A549 (cell line): ENCODE results near the gene FARSB. TPM values are rescaled to one million over a fixed set of nuclear protein-coding genes. Genes with fewer than 3 reads are reported as not detected.

Experiments
- ATAC-seq, 2 experiments: fragments of 200-7000 bp in 1 of 2; fragments of >200 bp in 1 of 2; cut with Nextera tagmentation in 1 of 2; cut with Tn5 transposase in 1 of 2; 3 replicates each; pipeline versions ENCODE4 v1.8.0 to v1.9.1; 2018 to 2020; ENCODE audit warnings: mild to moderate bottlenecking in 1 of 2, moderate library complexity in 1 of 2
- CTCF ChIA-PET: fragments of 300-600 bp; sonication (Branson Sonifier 250); formaldehyde crosslinking; extraction: SDS; loops from one replicate; lab custom pipeline; 2021; ENCODE audit warnings: antibody characterized with exemption, inconsistent platforms; lab: Yijun Ruan, JAX
- POLR2A ChIA-PET: fragments of 350-600 bp; formaldehyde crosslinking; extraction: SDS; loops from one replicate; lab custom pipeline; 2021; ENCODE audit warnings: antibody characterized with exemption, inconsistent platforms; lab: Yijun Ruan, JAX
- DNase-seq, 2 experiments: peaks; one replicate each; pipeline versions ENCODE4 v3.0.0 to v3.0.0-alpha.2; 2011 to 2016; ENCODE audit warnings: low read depth in 1 of 2, low spot score in 1 of 2
- FAIRE-seq: peaks from 2 replicates; lab custom pipeline; 2011; peaks lifted over from hg19 to GRCh38; lab: Jason Lieb, UNC
- H3K27ac ChIP-seq, 2 experiments: fragments of >200 bp; sonication (Bioruptor Twin); formaldehyde crosslinking; 3 replicates each; pipeline ENCODE4 v1.5.1; 2016 to 2017
- H3K4me1 ChIP-seq: fragments of >200 bp; sonication (Bioruptor Twin); formaldehyde crosslinking; 3 replicates; pipeline ENCODE4 v1.6.1; 2016
- H3K4me2 ChIP-seq: fragments of >200 bp; sonication (Bioruptor Twin); formaldehyde crosslinking; 3 replicates; pipeline ENCODE4 v1.6.1; 2016
- H3K4me3 ChIP-seq: fragments of >200 bp; sonication (Bioruptor Twin); formaldehyde crosslinking; 3 replicates; pipeline ENCODE4 v1.5.1; 2016
- H3K9me3 ChIP-seq: fragments of >200 bp; sonication (Bioruptor Twin); formaldehyde crosslinking; 3 replicates; pipeline ENCODE4 v1.6.1; 2016
- CBX2 ChIP-seq: fragments of 200-600 bp; sonication (generic); IDR thresholded peaks from 2 replicates; pipeline ENCODE4 v1.6.1; 2016; ENCODE audit warnings: low read depth, mild to moderate bottlenecking, borderline replicate concordance
- CBX8 ChIP-seq: fragments of 200-600 bp; sonication (generic); IDR thresholded peaks from 2 replicates; pipeline ENCODE4 v1.6.1; 2016
- CEBPB ChIP-seq, 2 experiments: fragments of >200 bp in 1 of 2; sonication (Bioruptor Twin) in 1 of 2; formaldehyde crosslinking in 1 of 2; IDR thresholded peaks; 2 replicates each; pipeline ENCODE4 v1.6.1; 2012 to 2016
- CHD2 ChIP-seq: fragments of 150-350 bp; IDR thresholded peaks from 2 replicates; pipeline ENCODE4 v1.6.1; 2014; ENCODE audit warnings: low read length; ENCODE audit not compliant: partially characterized antibody
- CHD4 ChIP-seq: fragments of 200-600 bp; sonication (generic); IDR thresholded peaks from 2 replicates; pipeline ENCODE4 v1.6.1; 2016; ENCODE audit warnings: antibody characterized with exemption, mild to moderate bottlenecking, borderline replicate concordance
- CTCF ChIP-seq: fragments of >200 bp; sonication (Bioruptor Twin); formaldehyde crosslinking; IDR thresholded peaks from 3 replicates; pipeline ENCODE4 v1.5.1; 2016
- EHMT2 ChIP-seq: fragments of 200-600 bp; sonication (generic); IDR thresholded peaks from 2 replicates; pipeline ENCODE4 v1.6.1; 2016; ENCODE audit warnings: antibody characterized with exemption, low read depth, mild to moderate bottlenecking, moderate library complexity
- FOXS1 ChIP-seq: fragments of 250-450 bp; sonication (Bioruptor Pico); IDR thresholded peaks from 2 replicates; pipeline ENCODE4 v1.5.0; 2020; ENCODE audit warnings: mild to moderate bottlenecking, moderate library complexity
- HES2 ChIP-seq: fragments of >200 bp; sonication (Bioruptor Twin); formaldehyde crosslinking; IDR thresholded peaks from 2 replicates; pipeline ENCODE4 v1.6.1; 2016
- HOXB13 ChIP-seq: fragments of 250-450 bp; sonication (Bioruptor Pico); IDR thresholded peaks from 2 replicates; pipeline ENCODE4 v1.5.0; 2020; ENCODE audit warnings: low read depth, mild to moderate bottlenecking, moderate library complexity
- JUN ChIP-seq, 2 experiments: fragments of >200 bp; sonication (Bioruptor Twin); formaldehyde crosslinking; IDR thresholded peaks; 2 replicates in 1 of 2; 3 replicates in 1 of 2; pipeline ENCODE4 v1.6.1; 2016 to 2017
- KDM1A ChIP-seq: fragments of 200-600 bp; sonication (generic); IDR thresholded peaks from 2 replicates; pipeline ENCODE4 v1.6.1; 2016; ENCODE audit warnings: low read depth, mild to moderate bottlenecking
- MAX ChIP-seq: IDR thresholded peaks from 2 replicates; pipeline ENCODE4 v1.6.1; 2012
- MAZ ChIP-seq: fragments of 150-350 bp; IDR thresholded peaks from 2 replicates; pipeline ENCODE4 v1.6.1; 2014; ENCODE audit warnings: antibody characterized with exemption, low read depth, low read length, borderline replicate concordance
- MYC ChIP-seq: IDR thresholded peaks from 2 replicates; pipeline ENCODE4 v1.6.1; 2012; ENCODE audit warnings: mild to moderate bottlenecking, inconsistent platforms, low read length, improper control_type of control experiment, borderline replicate concordance
- NFE2L2 ChIP-seq: fragments of 150-350 bp; conservative IDR thresholded peaks from 2 replicates; pipeline ENCODE4 v1.6.1; 2014; ENCODE audit warnings: low read length
- NPAS2 ChIP-seq: fragments of 250-450 bp; sonication (Bioruptor Pico); IDR thresholded peaks from 2 replicates; pipeline ENCODE4 v1.8.0; 2022; ENCODE audit warnings: mild to moderate bottlenecking, moderate library complexity, borderline replicate concordance
- NR3C1 ChIP-seq: fragments of >200 bp; sonication (Bioruptor Twin); formaldehyde crosslinking; IDR thresholded peaks from 3 replicates; pipeline ENCODE4 v1.6.1; 2017
- PBX3 ChIP-seq: IDR thresholded peaks from 2 replicates; pipeline ENCODE4 v1.6.1; 2012
- POLR2A ChIP-seq: IDR thresholded peaks from 2 replicates; pipeline ENCODE4 v1.6.1; 2012; ENCODE audit warnings: mild to moderate bottlenecking, low read length
- RAD21 ChIP-seq, 2 experiments: fragments of >200 bp in 1 of 2; sonication (Bioruptor Twin) in 1 of 2; formaldehyde crosslinking in 1 of 2; IDR thresholded peaks in 1 of 2; conservative IDR thresholded peaks in 1 of 2; 2 replicates in 1 of 2; 3 replicates in 1 of 2; pipeline ENCODE4 v1.6.1; 2012 to 2018; ENCODE audit warnings: inconsistent platforms in 1 of 2
- RCOR1 ChIP-seq: fragments of 150-350 bp; IDR thresholded peaks from 2 replicates; pipeline ENCODE4 v1.6.1; 2014; ENCODE audit warnings: antibody characterized with exemption, low read length, low read depth
- RFX5 ChIP-seq: fragments of 450-650 bp; IDR thresholded peaks from 2 replicates; pipeline ENCODE4 v1.7.1; 2014; ENCODE audit warnings: antibody characterized with exemption, mild to moderate bottlenecking, moderate library complexity
- RNF2 ChIP-seq: fragments of 200-600 bp; sonication (generic); IDR thresholded peaks from 2 replicates; pipeline ENCODE4 v1.6.1; 2016; ENCODE audit warnings: low read depth, mild to moderate bottlenecking, antibody characterized with exemption, moderate library complexity, borderline replicate concordance
- SMC3 ChIP-seq: fragments of >200 bp; sonication (Bioruptor Twin); formaldehyde crosslinking; IDR thresholded peaks from 3 replicates; pipeline ENCODE4 v1.6.1; 2018; ENCODE audit warnings: inconsistent platforms
- TP53 ChIP-seq: fragments of 250-450 bp; sonication (Bioruptor Pico); IDR thresholded peaks from 2 replicates; pipeline ENCODE4 v1.5.0; 2021; ENCODE audit warnings: mild to moderate bottlenecking, moderate library complexity
- ZC3H11A ChIP-seq: fragments of 450-650 bp; IDR thresholded peaks from 2 replicates; pipeline ENCODE4 v1.6.1; 2014; ENCODE audit warnings: antibody characterized with exemption, mild to moderate bottlenecking
- ZFP36 ChIP-seq: fragments of 450-650 bp; IDR thresholded peaks from 2 replicates; pipeline ENCODE4 v1.6.1; 2014; ENCODE audit warnings: borderline replicate concordance; ENCODE audit not compliant: partially characterized antibody
- ZNF302 ChIP-seq: fragments of 250-450 bp; sonication (Bioruptor Pico); IDR thresholded peaks from 2 replicates; pipeline ENCODE4 v1.9.0; 2021; ENCODE audit warnings: inconsistent platforms, mild to moderate bottlenecking, moderate library complexity
- ZSCAN20 ChIP-seq: fragments of 250-450 bp; sonication (Bioruptor Pico); IDR thresholded peaks from 2 replicates; pipeline ENCODE4 v1.8.0; 2022; ENCODE audit warnings: mild to moderate bottlenecking, moderate library complexity
- WGBS: methylation state at CpG from one replicate; pipeline ENCODE4 v1.1.6; 2017; ENCODE audit errors: missing lambda C conversion rate; 5-methylcytosine and 5-hydroxymethylcytosine counted together
- polyA plus RNA-seq, 4 experiments: library from polyadenylated mRNA; depleted of rRNA in 3 of 4; stranded (reverse); fragments of >200 nt; fragmentation: RNase III in 1 of 4; extraction: RNeasy Plus Mini Kit Qiagen cat#74134 plus additional on column Dnase treatment in 1 of 4; gene quantifications; 2 replicates in 3 of 4; 3 replicates in 1 of 4; pipeline ENCODE4 v1.2.3, GENCODE V29; 2011 to 2017

The FARSB gene
- polyA plus RNA-seq, 2 of the 4 experiments (the other 2 are of a cell fraction): 41.0 to 77.4 TPM

- 9% methylated on average over 10 of the region's 10 CpGs for WGBS
- peak overlapping the region; percentile 66 for H3K4me2 ChIP-seq
Measured at GRCh38 chr2:222690564-222691200, 34.8 kb upstream of the FARSB start.

GRCh38 chr2:222689322-222689721 lies 33.4 kb upstream of the FARSB start:
- WGBS: 53% methylated on average over 2 of the region's 2 CpGs
- H3K9me3 ChIP-seq: 0 out of 3 replicates have a peak, but pooled peaks cover 2% of the 10 kb centered on the region
- POLR2A ChIA-PET: no interaction called here
- DNase-seq (no peak), ATAC-seq (no peak), FAIRE-seq (no peak)
- H3K4me3 ChIP-seq: no peak overlapping the region
- H3K4me2 ChIP-seq: no peak overlapping the region
- no peak overlapping the region for H3K27ac ChIP-seq
- no peak for TF ChIP-seq ZFP36
- no peak for TF ChIP-seq JUN (IDR thresholded peaks at IDR 0.05)
- TF ChIP-seq CBX2: no peak
- no peak for TF ChIP-seq SMC3
- TF ChIP-seq MAZ: no peak
- no peak for TF ChIP-seq ZNF302 (CRISPR knock-in tag)
- no peak for TF ChIP-seq ZC3H11A
- no peak for TF ChIP-seq CEBPB (IDR thresholded peaks at IDR 0.05)
- no peak for TF ChIP-seq CHD4
- no peak for TF ChIP-seq EHMT2
- no peak for TF ChIP-seq HES2
- no peak for TF ChIP-seq MAX
- no peak for TF ChIP-seq MYC
- no peak for TF ChIP-seq CBX8
- TF ChIP-seq NPAS2: no peak
- TF ChIP-seq POLR2A: no peak
- no peak for TF ChIP-seq PBX3
- no peak for TF ChIP-seq RFX5
- H3K4me1 ChIP-seq: no peaks in the 10 kb centered on the region
- CTCF ChIA-PET: interaction anchor here (1.0 to 3.3 kb wide), 13 partner anchors 9 to 412 kb away, joined by 3 to 47 read pairs (median 7); no protein-coding TSS in a partner anchor

More at GRCh38 chr2:222690564-222691200, 34.8 kb upstream of the FARSB start:
- POLR2A ChIA-PET: no interaction called here
- 0 out of 3 replicates have a peak, but pooled peaks cover 2% of the 10 kb centered on the region for H3K9me3 ChIP-seq
- DNase-seq: peak; percentile 83 to 87
- peak; percentile 100 for TF ChIP-seq CTCF
- TF ChIP-seq HES2: no peak
- no peak for TF ChIP-seq TP53 (CRISPR knock-in tag)
- TF ChIP-seq CHD4: no peak
- TF ChIP-seq NFE2L2: no peak
- TF ChIP-seq RAD21 (conservative IDR thresholded peaks at IDR 0.05 in 1 of 2, IDR thresholded peaks at IDR 0.05 in 1 of 2): peak; percentile 87 to 88
- TF ChIP-seq KDM1A: no peak
- no peak for TF ChIP-seq CHD2
- TF ChIP-seq CBX8: no peak
- TF ChIP-seq RNF2: no peak
- TF ChIP-seq ZSCAN20: no peak
- no peak for TF ChIP-seq JUN (IDR thresholded peaks at IDR 0.05)
- no peak for TF ChIP-seq HOXB13
- no peak for TF ChIP-seq EHMT2
- peak; percentile 94 for TF ChIP-seq SMC3
- TF ChIP-seq RCOR1: no peak
- no peak for TF ChIP-seq FOXS1
- 0 out of 2 replicates have a peak, but pooled peaks have one; percentile 18 for TF ChIP-seq MAX
- TF ChIP-seq NR3C1: no peak
- no peak for TF ChIP-seq POLR2A
- no peak for TF ChIP-seq PBX3
- TF ChIP-seq, all 56 proteins: peak for 4
- H3K4me1 ChIP-seq: no peaks in the 10 kb centered on the region
- CTCF ChIA-PET: interaction anchor here (0.7 to 3.3 kb wide), 55 partner anchors 9 to 651 kb away, joined by 3 to 47 read pairs (median 4); partner anchors contain the start of gene MOGAT1
- peak overlapping the region; percentile 27; the same call in 1 of the 3 replicates for H3K4me3 ChIP-seq
- H3K27ac ChIP-seq: peak overlapping the region; percentile 33 to 54; a peak in 1 of 6 replicates
- FAIRE-seq: no peak
- peak; percentile 85 to 96 for ATAC-seq
